Fibroblast of pulmonary artery (primary cell): ENCODE data around the gene QPCTL.

ENCODE experiments used
- DNase-seq: peaks from one replicate; pipeline ENCODE4 v3.0.0-alpha.2; 2010; ENCODE audit warnings: low read depth
- H3K4me3 ChIP-seq: replicated peaks from 2 replicates; pipeline ENCODE4 v1.5.1; 2011; ENCODE audit warnings: low read depth, mild to moderate bottlenecking, control low read depth, low read length, moderate library complexity
- TF ChIP-seq, protein P1 (sequence below): IDR thresholded peaks from 2 replicates; pipeline ENCODE4 v1.5.1; 2011; ENCODE audit warnings: mild to moderate bottlenecking, control low read depth, low read length, inconsistent platforms; ENCODE audit errors: missing control alignments

The QPCTL gene

DNA sequence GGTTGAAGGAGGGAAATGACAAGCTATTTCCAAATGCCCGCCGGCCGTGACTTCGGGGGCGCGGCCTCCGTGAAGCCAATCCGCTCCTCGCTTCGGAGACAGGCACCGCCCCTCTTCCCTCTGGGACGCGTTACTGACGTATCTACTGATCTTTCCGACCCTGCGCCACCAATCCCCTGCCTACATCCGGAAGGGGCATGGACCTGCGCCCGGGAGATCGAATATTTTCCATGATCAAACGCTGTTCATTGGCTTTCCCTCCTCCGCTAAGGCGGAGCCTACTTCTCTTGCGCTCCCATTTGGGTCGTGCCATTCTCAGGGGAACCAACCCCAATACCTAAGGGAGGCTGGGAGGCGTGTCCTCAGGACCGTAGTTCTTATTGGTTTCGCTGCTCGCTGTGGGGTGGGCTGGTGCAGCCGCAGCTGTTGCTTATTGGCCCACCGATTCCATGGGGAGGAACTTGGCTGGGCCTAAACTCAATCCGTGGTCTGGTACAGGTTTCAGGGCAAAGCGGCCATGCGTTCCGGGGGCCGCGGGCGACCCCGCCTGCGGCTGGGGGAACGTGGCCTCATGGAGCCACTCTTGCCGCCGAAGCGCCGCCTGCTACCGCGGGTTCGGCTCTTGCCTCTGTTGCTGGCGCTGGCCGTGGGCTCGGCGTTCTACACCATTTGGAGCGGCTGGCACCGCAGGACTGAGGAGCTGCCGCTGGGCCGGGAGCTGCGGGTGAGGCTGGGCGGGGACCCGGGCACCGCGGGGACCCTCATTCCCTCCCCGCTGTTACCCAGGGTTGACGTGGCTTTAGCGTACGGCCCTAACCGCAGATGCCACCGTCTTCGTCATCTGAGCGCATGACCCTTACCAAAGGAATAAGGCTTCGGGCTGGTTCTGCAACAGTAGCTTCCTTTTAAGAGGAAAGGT is at the start of gene QPCTL:
Gene QPCTL, plus strand, starts transcription at position 480 of the 919 bp plus-strand sequence. Its CDS starts 38 bp downstream, at position 518.
- peak; percentile 100 for DNase-seq
- TF ChIP-seq, protein P1, sequence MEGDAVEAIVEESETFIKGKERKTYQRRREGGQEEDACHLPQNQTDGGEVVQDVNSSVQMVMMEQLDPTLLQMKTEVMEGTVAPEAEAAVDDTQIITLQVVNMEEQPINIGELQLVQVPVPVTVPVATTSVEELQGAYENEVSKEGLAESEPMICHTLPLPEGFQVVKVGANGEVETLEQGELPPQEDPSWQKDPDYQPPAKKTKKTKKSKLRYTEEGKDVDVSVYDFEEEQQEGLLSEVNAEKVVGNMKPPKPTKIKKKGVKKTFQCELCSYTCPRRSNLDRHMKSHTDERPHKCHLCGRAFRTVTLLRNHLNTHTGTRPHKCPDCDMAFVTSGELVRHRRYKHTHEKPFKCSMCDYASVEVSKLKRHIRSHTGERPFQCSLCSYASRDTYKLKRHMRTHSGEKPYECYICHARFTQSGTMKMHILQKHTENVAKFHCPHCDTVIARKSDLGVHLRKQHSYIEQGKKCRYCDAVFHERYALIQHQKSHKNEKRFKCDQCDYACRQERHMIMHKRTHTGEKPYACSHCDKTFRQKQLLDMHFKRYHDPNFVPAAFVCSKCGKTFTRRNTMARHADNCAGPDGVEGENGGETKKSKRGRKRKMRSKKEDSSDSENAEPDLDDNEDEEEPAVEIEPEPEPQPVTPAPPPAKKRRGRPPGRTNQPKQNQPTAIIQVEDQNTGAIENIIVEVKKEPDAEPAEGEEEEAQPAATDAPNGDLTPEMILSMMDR: no peak
- peak within 1 kb of the TSS; percentile 96 for H3K4me3 ChIP-seq

GRCh38 chr19:45643024-45643926 is 49.2 kb upstream of the QPCTL start:
- TF ChIP-seq, protein P1: peak; percentile 99
- peak overlapping the region; percentile 37 for H3K4me3 ChIP-seq
- peak; percentile 82 for DNase-seq

GRCh38 chr19:45643927-45644771 is 48.3 kb upstream of the QPCTL start:
- no peak overlapping the region for H3K4me3 ChIP-seq
- TF ChIP-seq, protein P1: no peak
- no peak for DNase-seq

DNA sequence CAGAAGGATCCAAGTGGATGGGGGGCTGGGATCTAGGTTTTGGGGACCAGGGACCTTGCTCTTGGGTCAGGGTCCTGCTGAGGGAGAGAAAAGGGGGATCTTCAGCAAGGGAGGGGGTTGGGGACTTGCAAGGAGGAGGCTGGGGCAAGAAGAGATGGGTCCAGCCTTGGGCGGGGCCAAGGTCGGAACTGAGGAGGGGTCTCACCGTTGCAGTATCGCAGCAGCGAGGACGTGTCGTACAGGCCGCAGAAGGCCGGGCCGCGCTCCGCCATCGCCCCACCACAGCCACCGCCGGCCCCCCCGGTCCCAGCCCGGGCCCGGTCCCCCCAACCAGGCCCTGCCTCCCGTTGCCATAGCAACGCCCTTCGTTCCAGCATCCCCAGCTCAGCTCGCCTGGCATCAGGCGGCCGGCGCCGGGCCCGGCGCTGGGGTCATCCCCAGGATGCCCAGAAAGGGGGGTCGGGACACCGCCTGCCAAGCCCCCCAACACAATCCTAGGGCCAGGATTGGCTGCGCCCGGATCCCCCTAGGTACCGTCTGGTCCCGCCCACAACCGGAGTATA is 47.3 kb upstream of the QPCTL start:
- TF ChIP-seq, protein P1: no peak
- DNase-seq: no peak
- H3K4me3 ChIP-seq: peak overlapping the region; percentile 64

- TF ChIP-seq, protein P1: no peak
- H3K4me3 ChIP-seq: peak overlapping the region; percentile 64
- peak; percentile 95 for DNase-seq
Measured at GRCh38 chr19:45645631-45646344, 46.7 kb upstream of the QPCTL start.
